ENCODE measurements around the gene ARHGEF25.

GRCh38 chr12:57615637-57616036 is 4.4 kb downstream of the ARHGEF25 start:
- TF ChIP-seq, protein P1, sequence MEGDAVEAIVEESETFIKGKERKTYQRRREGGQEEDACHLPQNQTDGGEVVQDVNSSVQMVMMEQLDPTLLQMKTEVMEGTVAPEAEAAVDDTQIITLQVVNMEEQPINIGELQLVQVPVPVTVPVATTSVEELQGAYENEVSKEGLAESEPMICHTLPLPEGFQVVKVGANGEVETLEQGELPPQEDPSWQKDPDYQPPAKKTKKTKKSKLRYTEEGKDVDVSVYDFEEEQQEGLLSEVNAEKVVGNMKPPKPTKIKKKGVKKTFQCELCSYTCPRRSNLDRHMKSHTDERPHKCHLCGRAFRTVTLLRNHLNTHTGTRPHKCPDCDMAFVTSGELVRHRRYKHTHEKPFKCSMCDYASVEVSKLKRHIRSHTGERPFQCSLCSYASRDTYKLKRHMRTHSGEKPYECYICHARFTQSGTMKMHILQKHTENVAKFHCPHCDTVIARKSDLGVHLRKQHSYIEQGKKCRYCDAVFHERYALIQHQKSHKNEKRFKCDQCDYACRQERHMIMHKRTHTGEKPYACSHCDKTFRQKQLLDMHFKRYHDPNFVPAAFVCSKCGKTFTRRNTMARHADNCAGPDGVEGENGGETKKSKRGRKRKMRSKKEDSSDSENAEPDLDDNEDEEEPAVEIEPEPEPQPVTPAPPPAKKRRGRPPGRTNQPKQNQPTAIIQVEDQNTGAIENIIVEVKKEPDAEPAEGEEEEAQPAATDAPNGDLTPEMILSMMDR (IDR thresholded peaks at IDR 0.05), result no peak
- no peak for TF ChIP-seq ZFX (IDR thresholded peaks at IDR 0.05; ENCODE audit: borderline replicate concordance)
